Mucosa of descending colon (tissue), 3 donors: ENCODE results near the gene GLIS1. TPM values are rescaled to one million over a fixed set of nuclear protein-coding genes. Genes with fewer than 3 reads are reported as not detected.

Experiments
- ATAC-seq: fragments of 200-7000 bp; cut with Tn5 transposase; one replicate; pipeline ENCODE4 v1.9.1; 2020; ENCODE audit warnings: mild to moderate bottlenecking, moderate library complexity
- DNase-seq, 3 donors: peaks; one replicate each; pipeline ENCODE4 v3.0.0-alpha.2; 2020
- H3K36me3 ChIP-seq: fragments of 200-600 bp; one replicate; pipeline ENCODE4 v1.8.0; 2021; ENCODE audit warnings: low read depth, mild to moderate bottlenecking
- H3K4me1 ChIP-seq: fragments of 200-600 bp; one replicate; pipeline ENCODE4 v1.8.0; 2021; ENCODE audit warnings: low read depth, mild to moderate bottlenecking
- H3K4me3 ChIP-seq: fragments of 200-600 bp; one replicate; pipeline ENCODE4 v1.8.0; 2021; ENCODE audit warnings: mild to moderate bottlenecking
- H3K9me3 ChIP-seq: fragments of 200-600 bp; one replicate; pipeline ENCODE4 v1.8.0; 2021; ENCODE audit warnings: mild to moderate bottlenecking
- intact Hi-C, 2 donors: fragments of 100-400 bp; cut with DNase I in 1 of 2; cut with micrococcal nuclease in 1 of 2; formaldehyde crosslinking; loops; one replicate each; pipeline versions ENCODE4 v1.11.0 to v1.11.1; 2022; cut with DNase I, micrococcal nuclease
- total RNA-seq, 3 donors: library from RNA; stranded (reverse); fragmentation: NEBNext Ultra II Directional in 2 of 3; extraction: Animal tissue kit (Norgen Biotek cat#: 25700) in 2 of 3; gene quantifications; one replicate each; pipeline versions ENCODE4 v1.2.1 to v1.2.4, GENCODE V29; 2021 to 2023
- TF ChIP-seq, protein P1 (sequence below): fragments of 200-600 bp; IDR thresholded peaks from one replicate; pipeline ENCODE4 v1.8.0; 2022; ENCODE audit warnings: antibody characterized with exemption, mild to moderate bottlenecking
- donor health status: DM: no; HTN: no; CAD: no; lungs with moderate emphysema.
- donor health status: DM: no; HTN: no; CAD: no.
- donor health status: DM: no; HTN: yes; CAD: no.

The GLIS1 gene
- total RNA-seq, 3 donors from 2014 or later, result 0.09 to 0.24 (median 0.14) TPM

DNA sequence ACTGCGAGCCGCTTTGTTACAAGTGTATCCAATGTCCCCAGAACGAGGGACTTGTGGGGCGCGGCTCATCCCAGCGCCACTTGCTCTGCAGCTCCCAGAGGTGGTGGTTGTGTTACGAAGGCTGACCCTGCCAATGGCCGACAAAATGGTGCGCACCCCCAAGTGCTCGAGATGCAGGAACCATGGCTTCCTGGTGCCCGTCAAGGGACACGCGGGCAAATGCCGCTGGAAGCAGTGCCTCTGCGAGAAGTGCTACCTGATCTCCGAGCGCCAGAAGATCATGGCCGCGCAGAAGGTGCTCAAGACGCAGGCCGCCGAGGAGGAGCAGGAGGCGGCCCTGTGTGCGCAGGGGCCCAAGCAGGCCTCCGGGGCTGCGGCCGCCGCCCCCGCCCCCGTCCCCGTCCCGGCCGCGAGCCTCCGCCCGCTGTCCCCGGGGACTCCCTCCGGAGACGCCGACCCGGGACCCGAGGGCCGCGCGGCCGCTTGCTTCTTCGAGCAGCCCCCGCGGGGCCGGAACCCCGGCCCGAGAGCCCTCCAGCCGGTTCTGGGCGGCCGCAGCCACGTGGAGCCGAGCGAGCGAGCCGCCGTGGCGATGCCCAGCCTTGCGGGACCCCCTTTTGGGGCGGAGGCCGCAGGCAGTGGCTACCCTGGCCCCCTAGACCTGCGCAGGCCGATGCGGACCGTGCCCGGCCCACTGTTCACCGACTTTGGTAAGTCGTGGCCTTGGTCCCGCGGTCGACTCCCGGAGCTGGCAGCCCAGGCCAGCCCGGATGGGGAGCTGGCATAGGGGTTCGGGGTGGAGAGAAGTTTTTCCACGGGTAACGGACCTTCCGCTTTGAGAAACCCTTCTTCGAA, 279.4 kb downstream of the GLIS1 start, which contains the start of gene DMRTB1:
DMRTB1 (plus strand) TSS at position 79 of the 855 bp plus-strand sequence; CDS start at position 134, 55 bp downstream.
- no peaks in the 10 kb centered on the region for H3K36me3 ChIP-seq
- no peaks in the 10 kb centered on the region for H3K9me3 ChIP-seq
- TF ChIP-seq, protein P1, sequence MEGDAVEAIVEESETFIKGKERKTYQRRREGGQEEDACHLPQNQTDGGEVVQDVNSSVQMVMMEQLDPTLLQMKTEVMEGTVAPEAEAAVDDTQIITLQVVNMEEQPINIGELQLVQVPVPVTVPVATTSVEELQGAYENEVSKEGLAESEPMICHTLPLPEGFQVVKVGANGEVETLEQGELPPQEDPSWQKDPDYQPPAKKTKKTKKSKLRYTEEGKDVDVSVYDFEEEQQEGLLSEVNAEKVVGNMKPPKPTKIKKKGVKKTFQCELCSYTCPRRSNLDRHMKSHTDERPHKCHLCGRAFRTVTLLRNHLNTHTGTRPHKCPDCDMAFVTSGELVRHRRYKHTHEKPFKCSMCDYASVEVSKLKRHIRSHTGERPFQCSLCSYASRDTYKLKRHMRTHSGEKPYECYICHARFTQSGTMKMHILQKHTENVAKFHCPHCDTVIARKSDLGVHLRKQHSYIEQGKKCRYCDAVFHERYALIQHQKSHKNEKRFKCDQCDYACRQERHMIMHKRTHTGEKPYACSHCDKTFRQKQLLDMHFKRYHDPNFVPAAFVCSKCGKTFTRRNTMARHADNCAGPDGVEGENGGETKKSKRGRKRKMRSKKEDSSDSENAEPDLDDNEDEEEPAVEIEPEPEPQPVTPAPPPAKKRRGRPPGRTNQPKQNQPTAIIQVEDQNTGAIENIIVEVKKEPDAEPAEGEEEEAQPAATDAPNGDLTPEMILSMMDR, result no peak
- no peak within 1 kb of the TSS for H3K4me3 ChIP-seq
- ATAC-seq, result no peak
- intact Hi-C loops, result no loop called here
- no peaks in the 10 kb centered on the region for H3K4me1 ChIP-seq
- DNase-seq, result no peak

DNA sequence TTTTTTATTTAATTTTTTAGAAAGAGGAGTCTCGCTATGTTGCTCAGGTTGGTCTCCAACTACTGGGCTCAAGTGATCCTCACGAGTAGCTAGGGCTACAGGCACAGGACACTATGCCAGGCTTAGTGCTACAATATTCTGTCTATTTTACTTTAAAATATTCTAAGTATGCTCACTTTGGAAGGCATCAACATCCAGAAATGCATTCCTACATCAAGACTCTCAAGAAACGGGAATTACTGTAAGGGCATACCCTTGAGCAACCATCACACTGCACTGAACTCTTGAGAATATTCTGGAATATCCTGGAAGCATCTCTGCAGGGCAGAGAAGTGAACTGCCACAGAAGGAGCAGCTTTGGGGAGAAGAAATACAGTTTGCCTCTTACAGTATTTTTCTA, 280.3 kb downstream of the GLIS1 start:
- H3K36me3 ChIP-seq, result no peaks in the 10 kb centered on the region
- H3K9me3 ChIP-seq, result no peaks in the 10 kb centered on the region
- TF ChIP-seq, protein P1, result no peak
- H3K4me1 ChIP-seq, result no peaks in the 10 kb centered on the region
- no peak for ATAC-seq
- H3K4me3 ChIP-seq, result no peak overlapping the region
- DNase-seq, result no peak
- intact Hi-C loops, result no loop called here

Other genes with a start within 250 kb of the GLIS1 start
- 10 to 100 TPM in 2 of 3 donors, 1 to 10 TPM in 1; 9.7 to 23.8 (median 11.0) TPM for gene NDC1, start 99.1 kb upstream of the GLIS1 start, total RNA-seq
- gene YIPF1, start 150.6 kb upstream of the GLIS1 start, total RNA-seq, result 10 to 100 TPM; 23.4 to 37.3 (median 30.6) TPM
- gene DIO1, start 155.0 kb upstream of the GLIS1 start, total RNA-seq, result not detected
- 10 to 100 TPM; 19.8 to 22.6 (median 19.9) TPM for gene IFT25, start 206.5 kb upstream of the GLIS1 start, total RNA-seq
- 10 to 100 TPM; 16.5 to 19.4 (median 19.0) TPM for gene LRRC42, start 207.2 kb upstream of the GLIS1 start, total RNA-seq